ENCODE measurements around the gene DPRX.

DNA sequence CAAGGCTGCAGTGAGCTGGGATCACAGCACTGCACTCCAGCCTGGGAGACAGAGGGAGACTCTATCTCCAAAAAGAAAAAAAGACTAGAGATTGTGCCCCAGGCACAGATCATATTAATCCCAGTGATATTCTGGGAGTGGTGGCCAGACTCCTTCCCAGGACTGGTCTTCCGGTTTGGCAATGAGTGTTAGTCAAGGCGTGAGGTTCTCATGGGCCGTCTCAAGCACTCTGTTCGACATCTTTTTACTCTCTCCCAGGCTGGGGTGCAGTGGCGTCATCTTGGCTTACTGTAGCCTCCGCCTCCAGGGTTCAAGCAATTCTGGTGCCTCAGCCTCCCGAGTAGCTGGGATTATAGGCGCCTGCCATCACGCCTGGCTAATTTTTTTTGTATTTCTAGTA lies 5.3 kb upstream of the DPRX start:
- TF ChIP-seq, protein P1, sequence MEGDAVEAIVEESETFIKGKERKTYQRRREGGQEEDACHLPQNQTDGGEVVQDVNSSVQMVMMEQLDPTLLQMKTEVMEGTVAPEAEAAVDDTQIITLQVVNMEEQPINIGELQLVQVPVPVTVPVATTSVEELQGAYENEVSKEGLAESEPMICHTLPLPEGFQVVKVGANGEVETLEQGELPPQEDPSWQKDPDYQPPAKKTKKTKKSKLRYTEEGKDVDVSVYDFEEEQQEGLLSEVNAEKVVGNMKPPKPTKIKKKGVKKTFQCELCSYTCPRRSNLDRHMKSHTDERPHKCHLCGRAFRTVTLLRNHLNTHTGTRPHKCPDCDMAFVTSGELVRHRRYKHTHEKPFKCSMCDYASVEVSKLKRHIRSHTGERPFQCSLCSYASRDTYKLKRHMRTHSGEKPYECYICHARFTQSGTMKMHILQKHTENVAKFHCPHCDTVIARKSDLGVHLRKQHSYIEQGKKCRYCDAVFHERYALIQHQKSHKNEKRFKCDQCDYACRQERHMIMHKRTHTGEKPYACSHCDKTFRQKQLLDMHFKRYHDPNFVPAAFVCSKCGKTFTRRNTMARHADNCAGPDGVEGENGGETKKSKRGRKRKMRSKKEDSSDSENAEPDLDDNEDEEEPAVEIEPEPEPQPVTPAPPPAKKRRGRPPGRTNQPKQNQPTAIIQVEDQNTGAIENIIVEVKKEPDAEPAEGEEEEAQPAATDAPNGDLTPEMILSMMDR (IDR thresholded peaks at IDR 0.05), result no peak
- no peak for TF ChIP-seq EP300 (IDR thresholded peaks at IDR 0.05)
